ENCODE data around the gene HIPK2.
"Not testable (repeated sequence)": the region's sequence is repeated elsewhere in the genome, so short reads cannot be mapped to it uniquely, and the experiment has no call there.

The HIPK2 gene

DNA sequence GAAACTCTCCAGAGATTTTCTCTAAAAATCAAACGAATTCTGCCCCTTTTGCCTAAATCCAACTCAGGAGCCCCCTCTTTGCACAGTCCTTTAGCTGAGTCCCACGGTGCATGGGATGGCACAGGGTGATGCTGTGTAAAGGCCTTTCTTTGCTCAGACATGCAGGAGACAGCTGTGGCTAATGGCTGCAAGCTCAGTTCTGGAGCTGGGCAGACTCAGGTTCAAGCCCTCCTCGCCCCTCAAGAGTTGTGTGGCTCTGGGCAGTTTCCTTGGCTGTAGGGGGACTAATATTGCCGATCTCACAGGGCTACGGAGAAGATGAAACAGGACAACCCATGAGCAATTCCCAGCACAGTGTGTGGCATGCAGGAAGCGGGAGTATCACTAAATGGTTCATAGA is 211.7 kb downstream of the HIPK2 start:
- no peak for DNase-seq (ENCODE audit: low read depth)

GRCh38 chr7:139563856-139564255 is 213.9 kb downstream of the HIPK2 start:
- DNase-seq (ENCODE audit: low read depth): no peak

- DNase-seq (ENCODE audit: low read depth): no peak
Observed at GRCh38 chr7:139562961-139563565, 214.7 kb downstream of the HIPK2 start.

GRCh38 chr7:139562491-139562890 is 215.3 kb downstream of the HIPK2 start:
- DNase-seq (ENCODE audit: low read depth): no peak

DNA sequence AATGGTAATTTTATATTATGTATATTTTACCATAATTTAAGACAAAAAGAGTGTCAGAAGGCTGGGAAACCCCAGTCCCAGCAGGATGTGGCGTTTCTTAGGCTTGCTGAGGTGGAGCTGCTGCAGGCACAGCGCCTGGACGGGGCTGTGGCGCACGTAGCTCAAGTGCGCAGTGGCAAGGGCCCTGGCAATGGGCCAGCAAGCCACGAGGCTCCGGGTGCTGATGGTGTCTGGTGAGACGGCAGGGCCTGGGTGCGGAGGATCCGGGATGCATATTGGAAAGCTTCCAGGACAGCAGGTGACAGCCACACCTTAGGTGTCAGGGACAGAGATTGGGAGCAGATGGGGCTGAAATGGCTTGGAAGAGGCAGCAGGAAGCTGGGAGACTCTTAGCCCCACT is 217.1 kb downstream of the HIPK2 start:
- DNase-seq (ENCODE audit: low read depth): no peak

DNA sequence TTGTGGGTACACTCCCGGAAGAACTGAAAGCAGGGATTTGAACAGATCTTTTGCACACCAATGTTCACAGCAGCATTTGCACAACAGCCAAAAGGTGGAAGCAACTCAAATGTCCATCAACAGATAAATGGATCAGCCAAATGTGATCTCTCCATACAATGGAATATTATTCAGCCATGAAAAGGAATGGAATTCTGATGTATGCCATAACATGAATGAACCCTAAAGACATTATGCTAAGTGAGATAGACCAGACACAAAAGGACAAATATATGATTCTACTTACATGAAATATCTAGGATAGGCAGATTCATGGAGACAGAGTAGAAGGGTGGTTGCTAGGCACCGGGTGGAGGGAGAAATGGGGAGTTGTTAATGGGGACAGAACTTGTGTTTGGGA is 217.6 kb downstream of the HIPK2 start:
- DNase-seq (ENCODE audit: low read depth): no peak

DNA sequence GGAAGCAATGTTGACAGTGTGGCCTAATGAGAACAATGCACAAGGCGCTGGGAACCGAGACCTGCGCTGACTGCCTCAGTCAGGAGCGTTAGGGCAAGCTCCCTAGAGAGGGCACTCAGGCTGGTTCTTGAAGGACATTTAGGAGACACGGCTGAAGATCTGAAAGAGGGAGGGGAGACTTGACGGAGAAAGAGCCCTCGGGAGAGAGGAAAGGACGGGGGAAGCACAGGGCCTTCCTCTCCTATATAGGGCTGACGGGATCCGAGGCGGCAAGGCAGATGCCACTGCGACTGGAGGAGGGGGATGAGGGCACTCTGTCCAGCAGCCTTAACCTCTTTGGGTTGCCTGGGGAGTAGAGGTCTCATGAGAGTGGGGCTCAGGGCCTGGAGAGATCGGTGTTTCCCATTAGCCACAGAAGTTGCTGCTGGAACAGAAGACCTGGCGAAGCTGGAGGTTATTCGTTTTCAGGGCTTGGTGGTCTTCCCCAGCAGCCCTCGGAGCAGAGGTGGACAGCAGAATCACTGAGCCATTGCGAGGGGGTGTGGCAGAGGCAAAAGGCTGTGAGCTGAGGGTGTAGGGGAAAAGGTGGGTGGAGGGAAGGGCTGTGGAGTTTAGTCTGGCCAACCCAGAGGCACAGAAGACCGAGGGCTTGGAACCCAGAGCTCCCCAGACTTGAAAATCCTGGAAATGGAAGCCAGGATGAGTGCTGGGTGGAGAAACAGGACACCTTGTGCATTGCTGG is 218.3 kb downstream of the HIPK2 start:
- DNase-seq (ENCODE audit: low read depth): no peak

DNA sequence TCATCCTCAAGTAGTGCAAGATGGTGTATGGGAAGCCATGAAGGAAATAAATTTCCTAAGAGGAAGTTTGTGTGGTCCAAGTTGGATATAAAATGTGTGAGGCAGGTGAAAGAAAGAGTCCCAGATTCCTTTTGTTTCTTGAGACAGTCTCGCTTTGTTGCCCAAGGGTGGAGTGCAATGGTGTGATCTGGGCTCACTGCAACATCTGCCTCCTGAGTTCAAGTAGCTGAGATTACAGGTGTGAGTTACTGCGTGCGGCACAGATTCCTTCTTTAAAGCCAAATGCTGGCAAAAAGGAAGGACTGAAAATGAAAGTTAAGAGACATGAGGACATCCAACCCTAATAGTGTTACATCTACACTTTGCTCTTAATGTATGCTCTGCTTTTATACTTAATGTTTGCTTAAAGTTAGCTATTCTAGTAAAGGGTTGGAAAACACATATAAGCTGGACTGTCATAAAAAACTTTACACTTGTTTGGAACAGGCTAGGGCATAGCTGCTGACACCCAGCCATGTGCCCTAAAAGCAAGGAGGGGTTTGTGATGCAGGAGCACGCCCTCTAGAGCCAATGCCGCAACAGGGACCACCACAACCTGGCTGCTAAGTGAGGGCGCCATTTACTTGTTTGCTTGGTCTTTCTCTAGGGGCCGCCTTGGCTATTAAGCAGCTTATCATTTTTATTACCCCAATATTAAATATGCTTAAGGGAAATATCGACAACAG is 219.8 kb downstream of the HIPK2 start:
- no peak for DNase-seq (ENCODE audit: low read depth)

DNA sequence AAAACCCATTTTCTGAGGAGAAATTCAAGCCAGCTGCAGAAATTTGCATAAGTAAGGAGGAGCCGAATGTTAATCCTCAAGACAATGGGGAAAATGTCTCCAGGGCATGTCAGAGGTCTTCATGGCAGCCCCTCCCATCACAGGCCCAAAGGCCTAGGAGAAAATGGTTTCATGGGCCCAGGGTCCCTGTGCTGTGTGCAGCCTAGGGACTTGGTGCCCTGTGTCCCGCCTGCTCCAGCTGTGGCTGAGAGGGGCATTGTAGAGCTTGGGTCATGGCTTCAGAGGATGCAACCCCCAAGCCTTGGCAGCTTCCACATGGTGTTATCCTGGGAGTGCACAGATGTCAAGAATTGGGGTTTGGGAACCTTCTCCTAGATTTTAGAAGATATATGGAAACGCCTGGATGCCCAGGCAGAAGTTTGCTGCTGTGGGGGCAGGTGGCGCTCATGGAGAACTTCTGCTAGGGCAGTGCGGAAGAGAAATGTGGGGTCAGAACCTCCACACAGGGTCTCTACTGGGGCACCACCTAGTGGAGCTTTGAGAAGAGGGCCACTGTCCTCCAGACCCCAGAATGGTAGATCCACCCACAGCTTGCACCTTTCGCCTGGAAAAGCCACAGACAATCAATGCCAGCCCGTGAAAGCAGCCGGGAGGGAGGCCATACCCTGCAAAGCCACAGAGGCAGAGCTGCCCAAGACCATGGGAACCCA is 223.7 kb downstream of the HIPK2 start:
- DNase-seq (ENCODE audit: low read depth): not testable (repeated sequence)

DNA sequence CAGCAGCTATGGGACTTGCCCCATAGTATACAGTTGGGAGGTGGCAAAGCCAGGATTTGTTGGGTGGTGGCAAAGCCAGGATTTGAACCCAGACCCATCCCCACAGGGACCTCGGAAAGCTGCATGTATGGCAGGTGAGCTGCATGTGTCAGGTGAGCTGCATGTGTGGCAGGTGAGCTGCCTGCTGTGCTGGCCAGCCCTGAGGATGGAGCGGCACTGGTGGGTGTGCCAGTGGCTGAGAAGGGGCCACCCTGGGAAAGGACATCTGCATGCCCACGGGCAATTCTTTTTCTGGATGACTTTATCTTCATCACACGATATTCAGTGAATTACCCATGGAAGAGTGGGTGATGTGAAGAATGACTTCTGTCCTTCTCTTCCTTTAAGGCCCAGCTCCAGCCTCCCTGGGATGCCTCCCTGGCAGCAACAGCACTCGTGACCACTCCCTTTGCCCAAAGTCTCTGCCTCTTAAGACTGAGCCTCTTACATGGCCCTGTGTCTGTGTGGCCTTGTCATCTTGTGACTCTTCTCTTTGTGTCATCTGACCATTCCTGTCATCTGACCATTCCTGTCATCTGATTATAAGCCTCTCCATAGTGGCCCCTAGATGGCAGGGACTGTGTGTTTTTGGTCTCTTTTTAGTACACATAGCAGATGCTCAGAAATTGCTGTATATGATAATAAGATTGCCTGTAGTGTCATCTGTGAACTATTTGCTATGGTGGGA is 229.3 kb downstream of the HIPK2 start:
- DNase-seq (ENCODE audit: low read depth): no peak

GRCh38 chr7:139544645-139545044 is 233.2 kb downstream of the HIPK2 start:
- no peak for DNase-seq (ENCODE audit: low read depth)

GRCh38 chr7:139543801-139544603 is 233.8 kb downstream of the HIPK2 start:
- DNase-seq (ENCODE audit: low read depth): no peak

DNA sequence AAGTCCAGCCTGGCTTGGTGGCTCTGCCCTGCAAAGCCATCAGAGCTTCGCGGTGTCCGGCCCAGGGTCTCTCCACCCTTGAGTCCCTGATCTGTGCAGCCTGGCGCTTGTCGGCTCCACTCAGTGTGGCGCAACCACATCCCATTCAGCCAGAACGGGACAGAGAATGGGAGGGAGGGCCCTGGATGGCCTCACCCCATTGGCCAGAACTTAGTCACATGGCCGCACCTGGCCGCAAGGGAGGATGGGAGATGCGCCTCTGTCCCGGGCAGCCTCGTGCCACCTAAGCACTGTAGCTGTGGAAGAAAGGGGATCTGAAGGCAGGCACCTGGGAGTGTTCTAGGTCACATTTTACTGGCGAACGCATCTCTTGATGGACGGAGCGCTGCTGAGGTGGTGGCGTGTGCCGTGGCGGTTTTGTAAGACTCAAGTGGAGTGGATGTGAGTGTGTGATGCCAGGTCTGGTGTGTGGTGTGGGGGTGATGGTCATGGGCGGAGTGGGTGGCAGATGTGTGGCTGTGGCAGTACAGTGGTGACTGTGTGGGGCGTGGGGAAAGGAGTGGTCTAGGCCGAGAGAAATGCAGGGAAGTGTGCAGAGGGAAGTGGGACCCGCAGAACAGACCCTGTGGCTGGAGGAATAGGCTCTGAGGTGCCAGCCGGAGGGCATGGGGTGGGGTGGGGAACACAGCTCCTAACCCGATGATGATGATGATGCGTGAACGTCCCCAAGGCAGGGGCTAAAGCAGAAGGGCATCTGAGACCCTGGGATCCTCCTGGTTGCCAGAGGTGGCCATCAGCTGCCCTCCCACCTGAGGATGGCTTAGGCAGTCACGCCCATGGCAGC is 235.3 kb downstream of the HIPK2 start:
- DNase-seq (ENCODE audit: low read depth): no peak

DNA sequence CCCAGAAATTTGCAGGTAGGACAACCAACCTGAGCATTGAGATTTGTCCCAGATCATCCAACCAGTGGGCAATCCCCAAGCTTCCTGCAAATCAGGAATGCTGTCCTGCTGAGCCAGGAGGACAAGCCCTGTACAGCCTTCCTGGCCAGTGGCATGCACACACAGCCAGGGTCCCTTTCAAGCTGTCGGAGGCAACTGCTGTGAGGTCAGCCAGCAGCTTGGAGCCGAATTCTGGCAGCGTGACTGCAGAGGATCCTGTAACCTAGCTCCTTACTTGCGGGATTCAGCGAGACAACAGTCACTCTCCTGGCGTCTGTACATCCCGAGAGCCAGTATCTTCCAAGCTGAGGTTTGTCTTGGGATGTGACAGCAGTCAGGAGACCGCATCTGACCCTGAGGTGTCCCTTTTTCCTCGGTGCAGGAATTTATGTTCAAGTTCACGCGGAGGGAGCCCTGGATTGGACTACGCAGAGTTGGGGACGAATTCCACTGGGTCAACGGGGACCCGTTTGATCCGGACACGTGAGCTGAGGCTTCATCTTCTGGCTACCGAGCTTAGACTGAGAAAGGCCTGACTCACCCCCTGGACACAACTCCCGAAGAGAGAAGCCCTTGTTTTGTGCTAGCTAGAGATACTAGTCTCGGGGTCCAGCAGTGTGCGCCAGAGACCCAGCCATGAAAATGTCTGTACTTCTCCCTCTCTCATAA is 236.0 kb downstream of the HIPK2 start:
- no peak for DNase-seq (ENCODE audit: low read depth)

- no peak for DNase-seq (ENCODE audit: low read depth)
Observed at GRCh38 chr7:139540203-139540602, 237.6 kb downstream of the HIPK2 start.

GRCh38 chr7:139538881-139539635 is 238.7 kb downstream of the HIPK2 start:
- no peak for DNase-seq (ENCODE audit: low read depth)

DNA sequence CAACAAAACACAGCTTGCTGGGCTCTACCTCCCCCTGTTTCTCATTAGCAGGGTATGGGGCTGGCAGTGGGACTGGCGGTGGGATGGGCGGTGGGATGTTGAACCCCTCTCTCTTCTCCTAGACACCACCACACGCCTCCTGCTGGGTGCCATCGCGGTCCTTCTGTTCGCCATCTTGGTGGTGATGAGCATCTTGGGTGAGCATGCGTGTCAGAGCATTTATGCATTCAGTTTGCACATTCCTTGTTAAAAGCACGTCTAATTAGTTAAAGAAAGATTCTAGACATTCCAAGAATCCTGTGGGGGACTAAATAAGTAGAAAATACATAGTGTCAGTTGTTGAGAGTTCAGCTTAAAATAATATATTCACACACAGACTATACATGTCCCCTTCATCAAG is 241.6 kb downstream of the HIPK2 start:
- no peak for DNase-seq (ENCODE audit: low read depth)

- DNase-seq (ENCODE audit: low read depth): no peak
Observed at GRCh38 chr7:139534966-139535651, 242.7 kb downstream of the HIPK2 start.
